ENCODE measurements around the gene HCFC1. TPM values are rescaled to one million over a fixed set of nuclear protein-coding genes. Genes with fewer than 3 reads are reported as not detected.
"Not testable (repeated sequence)": the region's sequence is repeated elsewhere in the genome, so short reads cannot be mapped to it uniquely, and the experiment has no call there.

The HCFC1 gene
- total and polyA plus RNA-seq, 3 experiments from 2014 or later = 12.4 to 156 (median 152) TPM

DNA sequence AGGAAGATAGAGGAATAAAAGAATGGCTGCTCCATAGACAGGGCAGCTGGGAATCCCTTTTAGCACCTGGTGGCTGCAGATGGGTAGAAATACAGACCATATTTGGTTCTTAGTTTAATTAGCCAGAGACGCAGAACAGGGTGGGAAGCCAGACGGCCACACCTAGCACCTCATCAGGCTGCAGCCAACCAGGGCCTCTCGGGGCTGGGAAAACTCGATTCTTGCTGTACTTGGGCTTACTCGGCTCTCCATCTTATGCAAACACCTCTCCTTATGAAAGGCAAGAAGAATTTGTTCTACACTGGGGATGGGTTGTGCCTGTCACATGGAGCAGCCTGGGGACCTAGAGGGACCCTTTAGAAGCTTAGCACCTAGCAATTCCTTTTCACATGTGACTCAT, 28.4 kb upstream of the HCFC1 start:
- CTCF ChIA-PET = interaction anchor here (1.4 kb wide), 1 partner anchor 14 kb away, joined by 6 read pairs; no protein-coding TSS in a partner anchor
- no peaks in the 10 kb centered on the region for H3K9me3 Mint-ChIP-seq

DNA sequence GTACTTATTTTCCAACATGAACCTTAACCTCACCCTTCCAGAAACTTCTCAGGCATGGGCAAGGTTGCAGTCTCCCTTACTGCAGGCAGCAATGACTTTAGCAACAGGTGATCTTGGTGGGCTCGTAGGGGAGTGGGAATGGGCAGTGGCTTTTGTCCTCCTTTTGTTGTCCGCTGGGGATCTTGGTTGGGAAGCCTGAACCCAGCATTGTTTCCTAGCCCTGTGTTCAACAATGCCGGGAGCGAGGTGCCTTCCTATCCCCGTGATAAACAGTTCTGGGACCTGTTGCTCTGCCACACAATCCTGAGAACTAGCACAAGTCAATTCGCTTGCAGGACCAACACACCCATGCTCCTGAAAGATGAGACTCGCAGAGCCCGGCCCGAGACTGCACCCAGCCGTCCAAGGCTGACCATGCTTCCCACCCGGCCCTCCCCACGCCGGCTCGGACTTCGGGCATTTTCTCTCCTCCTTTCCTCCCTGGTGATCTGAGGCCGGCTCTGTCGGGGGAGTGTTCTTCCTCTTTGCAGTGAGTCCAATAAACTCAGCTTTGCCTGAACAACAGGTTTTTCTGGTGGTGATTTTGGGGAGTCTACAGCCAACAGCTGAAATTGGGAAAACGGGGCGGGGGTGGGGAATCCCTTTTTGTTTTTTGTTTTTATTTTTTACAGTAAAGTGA, 27.9 kb upstream of the HCFC1 start:
- no peak overlapping the region for H3K27ac ChIP-seq (ENCODE audit: low read depth, low read length)
- no peak overlapping the region for H3K4me3 ChIP-seq (ENCODE audit: low read length)
- CTCF ChIA-PET = interaction anchor here (1.4 kb wide), 1 partner anchor 14 kb away, joined by 6 read pairs; no protein-coding TSS in a partner anchor
- Mint-ChIP-seq H3K4me3 (no peak overlapping the region), H3K9me3 (no peaks in the 10 kb centered on the region), H3K27ac (peak overlapping the region in 1 of 8 donors; percentile 22), H3K27me3 (peaks cover 0 to 17% of the 10 kb centered on the region in 2 donors), H3K36me3 (no peaks in the 10 kb centered on the region), H3K4me1 (peaks cover 16 to 17% (median 16%) of the 10 kb centered on the region in 3 donors)
- peaks cover 8% of the 10 kb centered on the region for H3K4me1 ChIP-seq (ENCODE audit: insufficient read depth, low read length)
- no peak for DNase-seq
- no peaks in the 10 kb centered on the region for H3K9me3 ChIP-seq (ENCODE audit: low read length)
- H3K36me3 ChIP-seq (ENCODE audit: insufficient read depth, low read length) = no peaks in the 10 kb centered on the region
- no peaks in the 10 kb centered on the region for H3K27me3 ChIP-seq (ENCODE audit: insufficient read depth, low read length, poor library complexity, severe bottlenecking)
- POLR2A ChIA-PET = no interaction called here

More for the DNA sequence above, 28.4 kb upstream of the HCFC1 start:
- Histone ChIP-seq H3K4me3 (ENCODE audit: low read length) (no peak overlapping the region), H3K27me3 (ENCODE audit: insufficient read depth, low read length, poor library complexity, severe bottlenecking) (no peaks in the 10 kb centered on the region), H3K36me3 (ENCODE audit: insufficient read depth, low read length) (no peaks in the 10 kb centered on the region), H3K4me1 (ENCODE audit: insufficient read depth, low read length) (peaks cover 8% of the 10 kb centered on the region), H3K9me3 (ENCODE audit: low read length) (no peaks in the 10 kb centered on the region), H3K27ac (ENCODE audit: low read depth, low read length) (no peak overlapping the region)
- Mint-ChIP-seq H3K27ac (no peak overlapping the region), H3K4me3 (no peak overlapping the region), H3K36me3 (no peaks in the 10 kb centered on the region), H3K4me1 (peaks cover 16 to 17% (median 16%) of the 10 kb centered on the region in 3 donors), H3K27me3 (peaks cover 0 to 17% of the 10 kb centered on the region in 2 donors)
- no peak for DNase-seq
- POLR2A ChIA-PET = no interaction called here

DNA sequence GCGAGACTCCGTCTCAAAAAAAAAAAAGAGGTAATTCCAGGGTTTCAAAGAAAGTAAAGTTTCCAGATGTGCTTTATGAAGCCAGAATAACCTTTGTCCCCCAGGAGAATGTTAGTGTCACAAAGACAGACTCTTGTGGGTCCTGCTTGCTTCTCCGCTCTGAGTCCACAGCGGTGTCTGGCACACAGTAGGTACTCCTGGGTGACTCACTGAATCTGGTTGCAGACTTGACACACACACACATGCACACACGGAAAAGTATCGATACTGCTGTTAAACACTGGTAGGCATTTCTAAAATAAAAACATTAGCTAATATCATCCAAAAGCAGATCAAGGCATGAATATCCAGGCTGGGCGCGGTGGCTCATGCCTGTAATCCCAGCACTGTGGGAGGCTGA, 23.9 kb upstream of the HCFC1 start:
- H3K4me1 Mint-ChIP-seq = peaks cover 0 to 5% (median 3%) of the 10 kb centered on the region in 3 donors
- Histone ChIP-seq H3K36me3 (ENCODE audit: insufficient read depth, low read length) (no peaks in the 10 kb centered on the region), H3K27me3 (ENCODE audit: insufficient read depth, low read length, poor library complexity, severe bottlenecking) (no peaks in the 10 kb centered on the region), H3K4me1 (ENCODE audit: insufficient read depth, low read length) (peaks cover under 1% of the 10 kb centered on the region), H3K27ac (ENCODE audit: low read depth, low read length) (no peak overlapping the region), H3K9me3 (ENCODE audit: low read length) (no peaks in the 10 kb centered on the region), H3K4me3 (ENCODE audit: low read length) (no peak overlapping the region)
- peaks cover 0 to 3% of the 10 kb centered on the region in 2 donors for H3K27me3 Mint-ChIP-seq
- DNase-seq = no peak
- H3K9me3 Mint-ChIP-seq = no peaks in the 10 kb centered on the region
- H3K4me3 Mint-ChIP-seq = no peak overlapping the region
- POLR2A ChIA-PET = no interaction called here
- H3K36me3 Mint-ChIP-seq = no peaks in the 10 kb centered on the region
- no peak overlapping the region for H3K27ac Mint-ChIP-seq
- CTCF ChIA-PET = interaction anchor here (1.3 to 1.9 kb wide), 3 partner anchors 18 to 179 kb away, joined by 3 to 5 read pairs (median 3); no protein-coding TSS in a partner anchor

- not testable (repeated sequence) for H3K4me3 ChIP-seq (ENCODE audit: low read length); DNase-seq
- CTCF ChIA-PET = interaction anchor here (1.9 kb wide), 1 partner anchor 19 kb away, joined by 5 read pairs; no protein-coding TSS in a partner anchor
Observed at GRCh38 chrX:153994398-153994797, 22.8 kb upstream of the HCFC1 start.

GRCh38 chrX:153993978-153994377, 22.4 kb upstream of the HCFC1 start:
- H3K9me3 Mint-ChIP-seq = no peaks in the 10 kb centered on the region
- CTCF ChIA-PET = interaction anchor here (1.2 kb wide), 1 partner anchor 18 kb away, joined by 5 read pairs; no protein-coding TSS in a partner anchor
- peaks cover 0 to 2% (median 0%) of the 10 kb centered on the region in 3 donors for H3K36me3 Mint-ChIP-seq
- POLR2A ChIA-PET = interaction anchor here (0.7 kb wide), 1 partner anchor 492 kb away, joined by 8 read pairs; the partner anchor contains the start of gene UBL4A
- Histone ChIP-seq H3K9me3 (ENCODE audit: low read length) (no peaks in the 10 kb centered on the region), H3K36me3 (ENCODE audit: insufficient read depth, low read length) (no peaks in the 10 kb centered on the region), H3K4me1 (ENCODE audit: insufficient read depth, low read length) (peaks cover 12% of the 10 kb centered on the region), H3K4me3 (ENCODE audit: low read length) (no peak overlapping the region), H3K27me3 (ENCODE audit: insufficient read depth, low read length, poor library complexity, severe bottlenecking) (no peaks in the 10 kb centered on the region), H3K27ac (ENCODE audit: low read depth, low read length) (no peak overlapping the region)
- H3K27ac Mint-ChIP-seq = no peak overlapping the region
- H3K4me3 Mint-ChIP-seq = no peak overlapping the region
- H3K27me3 Mint-ChIP-seq = peaks cover 0 to 10% of the 10 kb centered on the region in 2 donors
- DNase-seq = no peak
- H3K4me1 Mint-ChIP-seq = peaks cover 12 to 16% (median 13%) of the 10 kb centered on the region in 3 donors

More at GRCh38 chrX:153994398-153994797, 22.8 kb upstream of the HCFC1 start:
- POLR2A ChIA-PET = interaction anchor here (0.6 kb wide), 1 partner anchor 42 kb away, joined by 6 read pairs; no protein-coding TSS in a partner anchor
- H3K36me3 ChIP-seq (ENCODE audit: insufficient read depth, low read length); H3K27me3 ChIP-seq (ENCODE audit: insufficient read depth, low read length, poor library complexity, severe bottlenecking); H3K27ac ChIP-seq (ENCODE audit: low read depth, low read length); H3K9me3 Mint-ChIP-seq; H3K9me3 ChIP-seq (ENCODE audit: low read length); H3K27ac Mint-ChIP-seq; H3K36me3 Mint-ChIP-seq; H3K4me3 Mint-ChIP-seq: not testable (repeated sequence)
- Mint-ChIP-seq H3K4me1 (peaks cover 9 to 13% (median 11%) of the 10 kb centered on the region in 3 donors), H3K27me3 (peaks cover 0 to 10% of the 10 kb centered on the region in 2 donors)
- peaks cover 11% of the 10 kb centered on the region for H3K4me1 ChIP-seq (ENCODE audit: insufficient read depth, low read length)

DNA sequence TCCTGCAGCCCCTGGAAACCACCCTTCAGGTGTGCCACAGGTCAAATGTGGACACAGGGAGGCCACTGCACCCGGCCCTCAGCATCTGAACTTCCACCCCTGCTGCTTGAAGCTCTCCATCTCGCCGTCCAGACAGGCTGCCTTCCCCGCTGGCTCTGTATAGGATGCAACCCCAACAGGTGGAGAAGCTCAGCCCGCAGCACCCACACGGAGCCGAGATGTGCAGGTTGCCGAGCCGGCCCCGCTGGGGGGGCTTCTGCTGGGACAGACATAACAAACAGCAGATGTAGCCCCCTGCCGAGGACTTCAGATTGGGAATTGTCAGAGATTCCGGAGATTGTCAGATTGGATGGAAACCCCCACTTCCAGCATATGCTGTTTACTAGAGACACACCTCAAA, 21.5 kb upstream of the HCFC1 start:
- no peaks in the 10 kb centered on the region for H3K9me3 ChIP-seq (ENCODE audit: low read length)
- peaks cover 13 to 16% (median 14%) of the 10 kb centered on the region in 3 donors for H3K4me1 Mint-ChIP-seq
- H3K4me1 ChIP-seq (ENCODE audit: insufficient read depth, low read length) = peaks cover 12% of the 10 kb centered on the region
- H3K27me3 ChIP-seq (ENCODE audit: insufficient read depth, low read length, poor library complexity, severe bottlenecking) = no peaks in the 10 kb centered on the region
- CTCF ChIA-PET = interaction anchor here (0.8 to 1.2 kb wide), 2 partner anchors 19 to 25 kb away, joined by 3 to 5 read pairs; no protein-coding TSS in a partner anchor
- no peak overlapping the region for H3K4me3 ChIP-seq (ENCODE audit: low read length)
- H3K27ac Mint-ChIP-seq = no peak overlapping the region
- no peaks in the 10 kb centered on the region for H3K9me3 Mint-ChIP-seq
- DNase-seq = no peak
- POLR2A ChIA-PET = interaction anchor here (1.0 kb wide), 1 partner anchor 11 kb away, joined by 5 read pairs; no protein-coding TSS in a partner anchor
- H3K36me3 Mint-ChIP-seq = peaks cover 0 to 2% (median 0%) of the 10 kb centered on the region in 3 donors
- H3K27me3 Mint-ChIP-seq = peaks cover 0 to 10% of the 10 kb centered on the region in 2 donors
- peak overlapping the region in 1 of 7 donors; percentile 70 for H3K4me3 Mint-ChIP-seq
- H3K27ac ChIP-seq (ENCODE audit: low read depth, low read length) = no peak overlapping the region
- no peaks in the 10 kb centered on the region for H3K36me3 ChIP-seq (ENCODE audit: insufficient read depth, low read length)

- H3K4me3 Mint-ChIP-seq = no peak overlapping the region
Observed at GRCh38 chrX:153992180-153992579, 20.6 kb upstream of the HCFC1 start.

More at GRCh38 chrX:153992180-153992579, 20.6 kb upstream of the HCFC1 start:
- H3K27me3 ChIP-seq (ENCODE audit: insufficient read depth, low read length, poor library complexity, severe bottlenecking) = no peaks in the 10 kb centered on the region
- Mint-ChIP-seq H3K9me3 (no peaks in the 10 kb centered on the region), H3K27me3 (peaks cover 0 to 9% of the 10 kb centered on the region in 2 donors), H3K27ac (no peak overlapping the region), H3K4me1 (peaks cover 13 to 16% (median 15%) of the 10 kb centered on the region in 3 donors), H3K36me3 (peaks cover 0 to 2% (median 0%) of the 10 kb centered on the region in 3 donors)
- CTCF ChIA-PET = interaction anchor here (0.8 kb wide), 1 partner anchor 24 kb away, joined by 3 read pairs; no protein-coding TSS in a partner anchor
- no peak for DNase-seq
- peaks cover 12% of the 10 kb centered on the region for H3K4me1 ChIP-seq (ENCODE audit: insufficient read depth, low read length)
- no peak overlapping the region for H3K4me3 ChIP-seq (ENCODE audit: low read length)
- POLR2A ChIA-PET = interaction anchor here (0.7 to 1.0 kb wide), 2 partner anchors 10 to 11 kb away, joined by 3 to 5 read pairs; no protein-coding TSS in a partner anchor
- H3K9me3 ChIP-seq (ENCODE audit: low read length) = no peaks in the 10 kb centered on the region
- H3K36me3 ChIP-seq (ENCODE audit: insufficient read depth, low read length) = no peaks in the 10 kb centered on the region
- no peak overlapping the region for H3K27ac ChIP-seq (ENCODE audit: low read depth, low read length)

Measured in CD8-positive, alpha-beta memory T cell (primary cell).